HCT116 (cell line): ENCODE data around the gene RRAGB. TPM values are rescaled to one million over a fixed set of nuclear protein-coding genes. Genes with fewer than 3 reads are reported as not detected.

ENCODE experiments used
- ATAC-seq: fragments of 200-7000 bp; cut with Tn5 transposase; 2 replicates; pipeline ENCODE4 v1.9.1; 2020; ENCODE audit warnings: mild to moderate bottlenecking, moderate library complexity
- Bru-seq: library from RNA; stranded (reverse); fragments of 400-500 nt; gene quantifications from one replicate; lab custom pipeline; 2021; lab: Mats Ljungman, UMichigan
- BruChase-seq, 2 experiments: library from RNA; stranded (reverse); fragments of 400-500 nt; gene quantifications; one replicate each; lab custom pipeline; 2021; lab: Mats Ljungman, UMichigan
- BruUV-seq: library from RNA; stranded (reverse); fragments of 400-500 nt; replicated peaks from 2 replicates; lab custom pipeline; 2021; lab: Mats Ljungman, UMichigan
- CTCF ChIA-PET: fragments of 300-600 bp; sonication (Branson Sonifier 250); formaldehyde crosslinking; loops from one replicate; lab custom pipeline; 2021; ENCODE audit warnings: antibody characterized with exemption; lab: Charles Lee
- POLR2A ChIA-PET: fragments of 300-600, 350-600 bp; sonication (Branson Sonifier 250); formaldehyde crosslinking; loops from one replicate; lab custom pipeline; 2021; ENCODE audit warnings: antibody characterized with exemption; lab: Charles Lee
- RAD21 ChIA-PET, 2 experiments: fragments of 300-600 bp; sonication (Branson Sonifier 250); formaldehyde crosslinking; loops; one replicate each; lab custom pipeline; 2023; ENCODE audit warnings: low total read pairs in 2 of 2; ENCODE audit not compliant: uncharacterized antibody in 2 of 2, unreplicated experiment in 2 of 2, low non-redundant PET in 1 of 2; lab: Charles Lee
- DNase-seq: peaks from one replicate; pipeline ENCODE4 v3.0.0-alpha.2; 2010; ENCODE audit warnings: low read depth, low spot score
- H2AFZ ChIP-seq: fragments of 200-600 bp; shearing (Covaris generic), sonication (generic); 2 replicates; pipeline ENCODE4 v1.6.1; 2017; ENCODE audit warnings: low read depth, mixed run types, mixed read lengths, antibody characterized with exemption, low read length; ENCODE audit not compliant: poor library complexity, severe bottlenecking
- H3K27ac ChIP-seq: 2 replicates; pipeline ENCODE4 v1.5.1; 2012; ENCODE audit warnings: low read depth, low read length
- H3K27me3 ChIP-seq: fragments of 200-600 bp; sonication (generic); 2 replicates; pipeline ENCODE4 v1.6.1; 2016; ENCODE audit warnings: mixed run types, low read length, mixed read lengths; ENCODE audit not compliant: insufficient read depth
- H3K36me3 ChIP-seq, 2 experiments: fragments of 200-500 bp in 1 of 2; fragments of 200-600 bp in 1 of 2; sonication (Bioruptor generic) in 1 of 2; sonication (generic) in 1 of 2; 2 replicates each; pipeline versions ENCODE4 v1.5.1 to v1.6.1; 2014 to 2016; ENCODE audit warnings: low read length in 2 of 2, inconsistent platforms in 1 of 2, mixed read lengths in 1 of 2, mixed run types in 1 of 2; ENCODE audit not compliant: insufficient read depth in 2 of 2, control insufficient read depth in 1 of 2
- H3K4me1 ChIP-seq, 2 experiments: fragments of 200-600 bp in 1 of 2; sonication (generic) in 1 of 2; 2 replicates each; pipeline versions ENCODE4 v1.5.1 to v1.6.1; 2012 to 2017; ENCODE audit warnings: low read length in 2 of 2, inconsistent platforms in 1 of 2, mild to moderate bottlenecking in 1 of 2, mixed read lengths in 1 of 2, mixed run types in 1 of 2, moderate library complexity in 1 of 2; ENCODE audit not compliant: insufficient read depth in 2 of 2, control insufficient read depth in 1 of 2
- H3K4me2 ChIP-seq: fragments of 200-600 bp; sonication (generic); 2 replicates; pipeline ENCODE4 v1.6.1; 2017; ENCODE audit warnings: mixed run types, low read length, mixed read lengths
- H3K4me3 ChIP-seq, 2 experiments: fragments of 200-600 bp in 1 of 2; sonication (generic) in 1 of 2; replicated peaks in 1 of 2; 2 replicates each; pipeline ENCODE4 v1.5.1; 2011 to 2016; ENCODE audit warnings: low read length in 2 of 2, control low read depth in 1 of 2, low read depth in 1 of 2, mild to moderate bottlenecking in 1 of 2, mixed read lengths in 1 of 2, mixed run types in 1 of 2
- H3K79me2 ChIP-seq: fragments of 200-600 bp; sonication (generic); 2 replicates; pipeline ENCODE4 v1.6.1; 2017; ENCODE audit warnings: mild to moderate bottlenecking, mixed run types, low read length, moderate library complexity, mixed read lengths; ENCODE audit not compliant: insufficient read depth
- H3K9ac ChIP-seq: fragments of 200-600 bp; sonication (generic); 2 replicates; pipeline ENCODE4 v1.6.1; 2016; ENCODE audit warnings: low read length, mixed read lengths
- H3K9me2 ChIP-seq: fragments of 200-600 bp; sonication (generic), shearing (Covaris generic); 2 replicates; pipeline ENCODE4 v1.6.1; 2017; ENCODE audit warnings: mixed run types, mild to moderate bottlenecking, moderate library complexity; ENCODE audit not compliant: insufficient read depth
- H3K9me3 ChIP-seq, 2 experiments: fragments of 200-500 bp in 1 of 2; fragments of 200-600 bp in 1 of 2; sonication (Bioruptor generic) in 1 of 2; sonication (generic) in 1 of 2; 2 replicates each; pipeline ENCODE4 v1.6.1; 2014 to 2017; ENCODE audit warnings: low read length in 2 of 2, mixed read lengths in 2 of 2, inconsistent platforms in 1 of 2, low read depth in 1 of 2, mild to moderate bottlenecking in 1 of 2, mixed run types in 1 of 2, moderate library complexity in 1 of 2; ENCODE audit not compliant: control insufficient read depth in 1 of 2, insufficient read depth in 1 of 2
- H4K20me1 ChIP-seq: fragments of 200-600 bp; sonication (generic), shearing (Covaris generic); 2 replicates; pipeline ENCODE4 v1.6.1; 2017; ENCODE audit warnings: mixed run types, mild to moderate bottlenecking, moderate library complexity; ENCODE audit not compliant: insufficient read depth
- ATF3 ChIP-seq: IDR thresholded peaks from 2 replicates; pipeline ENCODE4 v1.6.1; 2012
- CBX3 ChIP-seq: IDR thresholded peaks from 2 replicates; pipeline ENCODE4 v1.6.1; 2012; ENCODE audit warnings: low read depth
- CTCF ChIP-seq, 3 experiments: fragments of 200-600 bp in 1 of 3; sonication (generic) in 1 of 3; IDR thresholded peaks in 2 of 3; conservative IDR thresholded peaks in 1 of 3; 2 replicates each; pipeline ENCODE4 v1.5.1; 2012 to 2017; ENCODE audit warnings: low read depth in 2 of 3, low read length in 2 of 3, antibody characterized with exemption in 1 of 3, borderline replicate concordance in 1 of 3, control low read depth in 1 of 3, mild to moderate bottlenecking in 1 of 3, mixed read lengths in 1 of 3, mixed run types in 1 of 3, moderate library complexity in 1 of 3; ENCODE audit not compliant: insufficient read depth in 1 of 3
- EGR1 ChIP-seq: IDR thresholded peaks from 2 replicates; pipeline ENCODE4 v1.6.1; 2012; ENCODE audit warnings: low read depth
- EZH2 ChIP-seq: fragments of 200-600 bp; sonication (generic); IDR thresholded peaks from 2 replicates; pipeline ENCODE4 v1.6.1; 2017; ENCODE audit warnings: antibody characterized with exemption, mixed run types
- EZH2phosphoT487 ChIP-seq: fragments of 200-600 bp; IDR thresholded peaks from 2 replicates; pipeline ENCODE4 v1.6.1; 2018; ENCODE audit warnings: antibody characterized with exemption, borderline replicate concordance
- FOSL1 ChIP-seq: IDR thresholded peaks from 2 replicates; pipeline ENCODE4 v1.6.1; 2012; ENCODE audit warnings: low read depth
- JUND ChIP-seq: IDR thresholded peaks from 2 replicates; pipeline ENCODE4 v1.6.1; 2012
- MAX ChIP-seq: IDR thresholded peaks from 2 replicates; pipeline ENCODE4 v1.6.1; 2012
- POLR2A ChIP-seq: IDR thresholded peaks from 2 replicates; pipeline ENCODE4 v1.7.0; 2011; ENCODE audit warnings: borderline replicate concordance; ENCODE audit not compliant: insufficient read depth, insufficient read length; ENCODE audit errors: extremely low read depth
- POLR2AphosphoS5 ChIP-seq: IDR thresholded peaks from 2 replicates; pipeline ENCODE4 v1.6.1; 2011; ENCODE audit warnings: mild to moderate bottlenecking, low read depth, low read length, moderate library complexity
- RAD21 ChIP-seq: IDR thresholded peaks from 2 replicates; pipeline ENCODE4 v1.6.1; 2012; ENCODE audit warnings: low read depth, mild to moderate bottlenecking
- SIN3A ChIP-seq: IDR thresholded peaks from 2 replicates; pipeline ENCODE4 v1.6.1; 2012; ENCODE audit warnings: low read depth
- SP1 ChIP-seq: IDR thresholded peaks from 2 replicates; pipeline ENCODE4 v1.6.1; 2012; ENCODE audit warnings: low read depth
- SRF ChIP-seq: IDR thresholded peaks from 2 replicates; pipeline ENCODE4 v1.6.1; 2012; ENCODE audit warnings: low read depth
- TCF7L2 ChIP-seq: IDR thresholded peaks from 2 replicates; pipeline ENCODE4 v1.7.0; 2011; ENCODE audit warnings: borderline replicate concordance, inconsistent platforms; ENCODE audit not compliant: insufficient read depth, insufficient read length; ENCODE audit errors: extremely low read depth
- YY1 ChIP-seq: IDR thresholded peaks from 2 replicates; pipeline ENCODE4 v1.6.1; 2011; ENCODE audit warnings: low read length, low read depth, moderate library complexity, mild to moderate bottlenecking; ENCODE audit not compliant: insufficient replicate concordance; ENCODE audit errors: extremely low read depth
- ZBTB33 ChIP-seq: IDR thresholded peaks from 2 replicates; pipeline ENCODE4 v1.6.1; 2011; ENCODE audit warnings: mild to moderate bottlenecking, low read length, moderate library complexity; ENCODE audit not compliant: insufficient replicate concordance; ENCODE audit errors: extremely low read depth
- ZFX ChIP-seq: fragments of 450-650 bp; IDR thresholded peaks from 2 replicates; pipeline ENCODE4 v1.6.1; 2017
- ZNF274 ChIP-seq: fragments of 200-500 bp; sonication (Bioruptor generic); IDR thresholded peaks from 2 replicates; pipeline ENCODE4 v1.6.1; 2014; ENCODE audit warnings: mild to moderate bottlenecking, low read depth, low read length, inconsistent platforms
- intact Hi-C: fragments of 100-400 bp; cut with micrococcal nuclease; formaldehyde crosslinking; loops from 2 replicates; pipeline ENCODE4 v1.10.0; 2022
- long read RNA-seq: library from polyadenylated mRNA; unstranded; transcript quantifications from one replicate; pipeline ENCODE4 v2.0.0, GENCODE V29; 2021; ENCODE audit not compliant: unreplicated experiment
- polyA plus RNA-seq: library from polyadenylated mRNA; unstranded; fragments of >200 nt; gene quantifications from 2 replicates; pipeline ENCODE4 v1.2.1, GENCODE V29; 2012; ENCODE audit warnings: missing spikeins
- total RNA-seq: library from RNA; stranded (reverse); gene quantifications from one replicate; pipeline ENCODE4 v1.2.1, GENCODE V29; 2021; ENCODE audit not compliant: unreplicated experiment

Gene RRAGB
- total RNA-seq (9.2 TPM), Bru-seq, nascent RNA (percentile 68 among the genes with signal in this experiment), BruChase-seq, experiment 1, labeled RNA remaining after a 6-hour chase (percentile 76 among the genes with signal in this experiment), BruChase-seq, experiment 2, labeled RNA remaining after a 2-hour chase (percentile 88 among the genes with signal in this experiment)
- 8.6 and 8.9 TPM in 2 replicates for polyA plus RNA-seq
- long read RNA-seq, transcript RRAGB-202 (10 exons, 2,061 nt): major isoform, 5 of 18 reads
- long read RNA-seq, partial matches to known transcripts: 6 of 18 reads
- long read RNA-seq, other reads (novel, unspliced or antisense): 6 of 18 reads

- BruUV-seq: TSS peak; percentile 82
- H2AFZ ChIP-seq: peak within 1 kb of the TSS; percentile 45
- TF ChIP-seq TCF7L2: no peak
- TF ChIP-seq EZH2phosphoT487: no peak
- peak; percentile 78 for TF ChIP-seq MAX
- TF ChIP-seq SP1: peak; percentile 67
- TF ChIP-seq CTCF (IDR thresholded peaks at IDR 0.05 in 2 of 3, conservative IDR thresholded peaks at IDR 0.05 in 1 of 3; ENCODE audit: borderline replicate concordance in 1 of 3, insufficient read depth in 1 of 3, low read depth in 2 of 3, low read length in 2 of 3): peak; percentile 66 to 82 (median 71); a peak in 5 of 6 replicates
- TF ChIP-seq SRF: no peak
- TF ChIP-seq ZBTB33: no peak
- TF ChIP-seq ATF3: no peak
- no peak for TF ChIP-seq EGR1
- TF ChIP-seq SIN3A: 0 out of 2 replicates have a peak, but pooled peaks have one; percentile 44
- peak; percentile 40 for TF ChIP-seq RAD21
- no peak for TF ChIP-seq JUND
- TF ChIP-seq ZFX: peak; percentile 55
- no peak for TF ChIP-seq FOSL1
- no peak for TF ChIP-seq CBX3
- no peak for TF ChIP-seq ZNF274
- TF ChIP-seq EZH2: no peak
- peak; percentile 64 for TF ChIP-seq POLR2A
- no peak for TF ChIP-seq YY1
- peak; percentile 69 for TF ChIP-seq POLR2AphosphoS5
These were observed at the start of gene RRAGB for GRCh38 chrX:55717521-55718497. TSS of gene RRAGB (plus strand) at chrX:55717749. CDS start at chrX:55718328, 579 bp downstream.

More at GRCh38 chrX:55717521-55718497, at the start of gene RRAGB:
- H3K9ac ChIP-seq: peak within 1 kb of the TSS; percentile 71
- peak within 1 kb of the TSS; percentile 69 to 71 for H3K4me3 ChIP-seq
- no peaks in the 10 kb centered on the region for H3K9me3 ChIP-seq
- peak within 1 kb of the TSS; percentile 73 for H3K27ac ChIP-seq
- ChIA-PET RAD21 (interaction anchor here in 1 of 2 experiments (0.6 kb wide), 1 partner anchor 207 kb away, joined by 3 read pairs; no protein-coding TSS in a partner anchor), CTCF (interaction anchor here (0.6 to 1.6 kb wide), 4 partner anchors 191 to 583 kb away, joined by 3 to 7 read pairs (median 4); no protein-coding TSS in a partner anchor), POLR2A (interaction anchor here (1.0 to 1.3 kb wide), 3 partner anchors 12 to 514 kb away, joined by 3 to 4 read pairs (median 3); partner anchors contain the start of gene KLF8)
- peak within 1 kb of the TSS; percentile 82 for H3K4me2 ChIP-seq
- H3K36me3 ChIP-seq: no peaks in the 10 kb centered on the region
- H3K4me1 ChIP-seq: peaks cover 0 to 4% of the 10 kb centered on the region in 2 experiments; a peak in 1 of 4 replicates
- peaks cover 5% of the 10 kb centered on the region; the same call in 1 of the 2 replicates for H3K79me2 ChIP-seq
- H3K9me2 ChIP-seq: no peaks in the 10 kb centered on the region
- ATAC-seq: peak; percentile 99
- no peaks in the 10 kb centered on the region for H4K20me1 ChIP-seq
- peak; percentile 89 for DNase-seq
- no peaks in the 10 kb centered on the region for H3K27me3 ChIP-seq
- intact Hi-C loops: loop anchor here (5.0 kb wide), 2 partner anchors 189 to 514 kb away; partner anchors contain the start of gene KLF8
